ENCODE measurements around the gene CARMIL3.
"Not testable (repeated sequence)": the region's sequence is repeated elsewhere in the genome, so short reads cannot be mapped to it uniquely, and the experiment has no call there.

CARMIL3 gene

GRCh38 chr14:24095271-24096068, 43.7 kb downstream of the CARMIL3 start:
- no peak for DNase-seq

GRCh38 chr14:24096545-24097181, 44.9 kb downstream of the CARMIL3 start:
- DNase-seq: no peak

GRCh38 chr14:24098229-24098926, 46.6 kb downstream of the CARMIL3 start:
- DNase-seq: no peak

- no peak for DNase-seq
These were observed 47.4 kb downstream of the CARMIL3 start for GRCh38 chr14:24098927-24099813.

- DNase-seq: no peak
These were observed 48.6 kb downstream of the CARMIL3 start for GRCh38 chr14:24100197-24100981.

GRCh38 chr14:24100982-24101494, 49.2 kb downstream of the CARMIL3 start:
- DNase-seq: no peak

GRCh38 chr14:24102357-24103048, 50.7 kb downstream of the CARMIL3 start:
- no peak for DNase-seq

GRCh38 chr14:24103451-24103850, 51.6 kb downstream of the CARMIL3 start:
- DNase-seq: no peak

- not testable (repeated sequence) for DNase-seq
These were observed 53.9 kb downstream of the CARMIL3 start for GRCh38 chr14:24105609-24106239.

- DNase-seq: no peak
These were observed 55.0 kb downstream of the CARMIL3 start for GRCh38 chr14:24106672-24107271.

- no peak for DNase-seq
These were observed 56.6 kb downstream of the CARMIL3 start for GRCh38 chr14:24108336-24108874.

GRCh38 chr14:24110060-24110459, 58.3 kb downstream of the CARMIL3 start:
- no peak for DNase-seq

- no peak for DNase-seq
These were observed 58.7 kb downstream of the CARMIL3 start for GRCh38 chr14:24110523-24110922.

GRCh38 chr14:24113379-24113800, 61.6 kb downstream of the CARMIL3 start:
- DNase-seq: no peak

- peak; percentile 64 for DNase-seq
These were observed 62.2 kb downstream of the CARMIL3 start for GRCh38 chr14:24113801-24114531.

- peak; percentile 97 for DNase-seq
These were observed 63.0 kb downstream of the CARMIL3 start, which contains the start of the genes DCAF11 and NRL for GRCh38 chr14:24114532-24115421. DCAF11 (plus strand) TSS chr14:24114777; CDS start chr14:24115595, 818 bp downstream. NRL (minus strand) TSS chr14:24114949; CDS start chr14:24082848, 32,101 bp downstream.

- no peak for DNase-seq
These were observed 63.8 kb downstream of the CARMIL3 start for GRCh38 chr14:24115422-24116127.

All from T-helper 9 cell (primary cell).